Hematopoietic multipotent progenitor cell treated with erythropoietin and hydrocortisone succinate and interleukin-3 and kit ligand, for 8 days (in vitro differentiated cells): ENCODE data around the gene FAM53B.

Source experiments
- DNase-seq: peaks from one replicate; pipeline ENCODE4 v3.0.0-alpha.2; 2015

Gene FAM53B

GRCh38 chr10:124644236-124644635 is 99.9 kb downstream of the FAM53B start:
- DNase-seq, result no peak

- no peak for DNase-seq
Observed at GRCh38 chr10:124643330-124644009, 100.7 kb downstream of the FAM53B start.

- peak; percentile 81 for DNase-seq
Observed at GRCh38 chr10:124642088-124642710, 102.0 kb downstream of the FAM53B start.

GRCh38 chr10:124641282-124642087 is 102.7 kb downstream of the FAM53B start:
- DNase-seq, result peak; percentile 98

- DNase-seq, result no peak
Observed at GRCh38 chr10:124640538-124641231, 103.5 kb downstream of the FAM53B start.

- DNase-seq, result no peak
Observed at GRCh38 chr10:124640056-124640455, 104.1 kb downstream of the FAM53B start.

GRCh38 chr10:124639646-124640045 is 104.5 kb downstream of the FAM53B start:
- no peak for DNase-seq

- DNase-seq, result no peak
Observed at GRCh38 chr10:124639206-124639605, 105.0 kb downstream of the FAM53B start.

GRCh38 chr10:124637746-124638145 is 106.4 kb downstream of the FAM53B start:
- no peak for DNase-seq

GRCh38 chr10:124637091-124637700 is 107.0 kb downstream of the FAM53B start:
- no peak for DNase-seq

GRCh38 chr10:124636271-124636995 is 107.7 kb downstream of the FAM53B start:
- no peak for DNase-seq

GRCh38 chr10:124632566-124632965 is 111.6 kb downstream of the FAM53B start:
- DNase-seq, result no peak

- peak; percentile 65 for DNase-seq
Observed at GRCh38 chr10:124632064-124632531, 112.1 kb downstream of the FAM53B start.

- DNase-seq, result no peak
Observed at GRCh38 chr10:124630551-124630950, 113.6 kb downstream of the FAM53B start.

- DNase-seq, result no peak
Observed at GRCh38 chr10:124629842-124630241, 114.3 kb downstream of the FAM53B start.

GRCh38 chr10:124629415-124629814 is 114.8 kb downstream of the FAM53B start:
- DNase-seq, result no peak

GRCh38 chr10:124628676-124629021 is 115.5 kb downstream of the FAM53B start:
- DNase-seq, result no peak

- peak; percentile 91 for DNase-seq
Observed at GRCh38 chr10:124627866-124628675, 116.1 kb downstream of the FAM53B start.

GRCh38 chr10:124626759-124627380 is 117.3 kb downstream of the FAM53B start:
- peak; percentile 80 for DNase-seq

- no peak for DNase-seq
Observed at GRCh38 chr10:124625831-124626238, 118.3 kb downstream of the FAM53B start.

GRCh38 chr10:124624895-124625294 is 119.3 kb downstream of the FAM53B start:
- no peak for DNase-seq
